ENCODE results near the gene RAB44. TPM values are rescaled to one million over a fixed set of nuclear protein-coding genes. Genes with fewer than 3 reads are reported as not detected.

RAB44 gene
- total RNA-seq, 1 experiment from 2014 or later, result 0.05 TPM

- intact Hi-C loops (cut with micrococcal nuclease), result no loop called here
These were observed 43.2 kb downstream of the RAB44 start for GRCh38 chr6:36740818-36741179.

More at GRCh38 chr6:36740818-36741179, 43.2 kb downstream of the RAB44 start:
- ChIA-PET RAD21 (ENCODE audit: low non-redundant PET in 1 of 2, low total read pairs in 2 of 2, uncharacterized antibody in 2 of 2, unreplicated experiment in 2 of 2) (no interaction called here), CTCF (no interaction called here), POLR2A (no interaction called here)
- BruUV-seq (replicated peaks), result no TSS peak
- ATAC-seq, result no peak
- Histone ChIP-seq H3K9me2 (ENCODE audit: insufficient read depth) (no peaks in the 10 kb centered on the region), H3K27ac (ENCODE audit: low read depth, low read length) (no peak overlapping the region), H3K4me1 (ENCODE audit: control insufficient read depth in 1 of 2, insufficient read depth in 2 of 2, low read length in 2 of 2) (peaks cover 0 to 4% of the 10 kb centered on the region in 2 experiments; a peak in 1 of 4 replicates), H2AFZ (ENCODE audit: low read depth, low read length, poor library complexity, severe bottlenecking) (no peak overlapping the region), H3K36me3 (ENCODE audit: control insufficient read depth in 1 of 2, insufficient read depth in 2 of 2, low read length in 2 of 2) (no peaks in the 10 kb centered on the region), H3K79me2 (ENCODE audit: insufficient read depth, low read length) (no peaks in the 10 kb centered on the region), H3K9me3 (ENCODE audit: control insufficient read depth in 1 of 2, insufficient read depth in 1 of 2, low read depth in 1 of 2, low read length in 2 of 2) (no peaks in the 10 kb centered on the region), H3K4me2 (ENCODE audit: low read length) (no peak overlapping the region), H3K9ac (ENCODE audit: low read length) (no peak overlapping the region), H3K27me3 (ENCODE audit: insufficient read depth, low read length) (no peaks in the 10 kb centered on the region), H3K4me3 (replicated peaks in 1 of 2; ENCODE audit: low read depth in 1 of 2, low read length in 2 of 2) (no peak overlapping the region), H4K20me1 (ENCODE audit: insufficient read depth) (no peaks in the 10 kb centered on the region)
- no peak for DNase-seq (ENCODE audit: low read depth, low spot score)
- TF ChIP-seq CBX3 (IDR thresholded peaks at IDR 0.05; ENCODE audit: low read depth) (no peak), POLR2AphosphoS5 (IDR thresholded peaks at IDR 0.05; ENCODE audit: low read depth, low read length) (no peak), EGR1 (IDR thresholded peaks at IDR 0.05; ENCODE audit: low read depth) (no peak), YY1 (IDR thresholded peaks at IDR 0.05; ENCODE audit: extremely low read depth, insufficient replicate concordance, low read depth, low read length) (no peak), POLR2A (IDR thresholded peaks at IDR 0.05; ENCODE audit: borderline replicate concordance, extremely low read depth, insufficient read depth, insufficient read length) (no peak), ZFX (IDR thresholded peaks at IDR 0.05) (no peak), EZH2 (IDR thresholded peaks at IDR 0.05) (no peak), SIN3A (IDR thresholded peaks at IDR 0.05; ENCODE audit: low read depth) (no peak), RAD21 (IDR thresholded peaks at IDR 0.05; ENCODE audit: low read depth) (no peak), ZBTB33 (IDR thresholded peaks at IDR 0.05; ENCODE audit: extremely low read depth, insufficient replicate concordance, low read length) (no peak), SRF (IDR thresholded peaks at IDR 0.05; ENCODE audit: low read depth) (no peak), CEBPB (IDR thresholded peaks at IDR 0.05; ENCODE audit: low read depth) (no peak), ELF1 (IDR thresholded peaks at IDR 0.05; ENCODE audit: borderline replicate concordance, low read depth) (no peak), TCF7L2 (IDR thresholded peaks at IDR 0.05; ENCODE audit: borderline replicate concordance, extremely low read depth, insufficient read depth, insufficient read length) (no peak)
- TF ChIP-seq, protein P1, sequence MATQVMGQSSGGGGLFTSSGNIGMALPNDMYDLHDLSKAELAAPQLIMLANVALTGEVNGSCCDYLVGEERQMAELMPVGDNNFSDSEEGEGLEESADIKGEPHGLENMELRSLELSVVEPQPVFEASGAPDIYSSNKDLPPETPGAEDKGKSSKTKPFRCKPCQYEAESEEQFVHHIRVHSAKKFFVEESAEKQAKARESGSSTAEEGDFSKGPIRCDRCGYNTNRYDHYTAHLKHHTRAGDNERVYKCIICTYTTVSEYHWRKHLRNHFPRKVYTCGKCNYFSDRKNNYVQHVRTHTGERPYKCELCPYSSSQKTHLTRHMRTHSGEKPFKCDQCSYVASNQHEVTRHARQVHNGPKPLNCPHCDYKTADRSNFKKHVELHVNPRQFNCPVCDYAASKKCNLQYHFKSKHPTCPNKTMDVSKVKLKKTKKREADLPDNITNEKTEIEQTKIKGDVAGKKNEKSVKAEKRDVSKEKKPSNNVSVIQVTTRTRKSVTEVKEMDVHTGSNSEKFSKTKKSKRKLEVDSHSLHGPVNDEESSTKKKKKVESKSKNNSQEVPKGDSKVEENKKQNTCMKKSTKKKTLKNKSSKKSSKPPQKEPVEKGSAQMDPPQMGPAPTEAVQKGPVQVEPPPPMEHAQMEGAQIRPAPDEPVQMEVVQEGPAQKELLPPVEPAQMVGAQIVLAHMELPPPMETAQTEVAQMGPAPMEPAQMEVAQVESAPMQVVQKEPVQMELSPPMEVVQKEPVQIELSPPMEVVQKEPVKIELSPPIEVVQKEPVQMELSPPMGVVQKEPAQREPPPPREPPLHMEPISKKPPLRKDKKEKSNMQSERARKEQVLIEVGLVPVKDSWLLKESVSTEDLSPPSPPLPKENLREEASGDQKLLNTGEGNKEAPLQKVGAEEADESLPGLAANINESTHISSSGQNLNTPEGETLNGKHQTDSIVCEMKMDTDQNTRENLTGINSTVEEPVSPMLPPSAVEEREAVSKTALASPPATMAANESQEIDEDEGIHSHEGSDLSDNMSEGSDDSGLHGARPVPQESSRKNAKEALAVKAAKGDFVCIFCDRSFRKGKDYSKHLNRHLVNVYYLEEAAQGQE (IDR thresholded peaks at IDR 0.05; ENCODE audit: low read depth), result no peak

All from HCT116 (cell line).